ENCODE data around the gene PLEKHM1.
"Not testable (repeated sequence)": the region's sequence is repeated elsewhere in the genome, so short reads cannot be mapped to it uniquely, and the experiment has no call there.

The PLEKHM1 gene

DNA sequence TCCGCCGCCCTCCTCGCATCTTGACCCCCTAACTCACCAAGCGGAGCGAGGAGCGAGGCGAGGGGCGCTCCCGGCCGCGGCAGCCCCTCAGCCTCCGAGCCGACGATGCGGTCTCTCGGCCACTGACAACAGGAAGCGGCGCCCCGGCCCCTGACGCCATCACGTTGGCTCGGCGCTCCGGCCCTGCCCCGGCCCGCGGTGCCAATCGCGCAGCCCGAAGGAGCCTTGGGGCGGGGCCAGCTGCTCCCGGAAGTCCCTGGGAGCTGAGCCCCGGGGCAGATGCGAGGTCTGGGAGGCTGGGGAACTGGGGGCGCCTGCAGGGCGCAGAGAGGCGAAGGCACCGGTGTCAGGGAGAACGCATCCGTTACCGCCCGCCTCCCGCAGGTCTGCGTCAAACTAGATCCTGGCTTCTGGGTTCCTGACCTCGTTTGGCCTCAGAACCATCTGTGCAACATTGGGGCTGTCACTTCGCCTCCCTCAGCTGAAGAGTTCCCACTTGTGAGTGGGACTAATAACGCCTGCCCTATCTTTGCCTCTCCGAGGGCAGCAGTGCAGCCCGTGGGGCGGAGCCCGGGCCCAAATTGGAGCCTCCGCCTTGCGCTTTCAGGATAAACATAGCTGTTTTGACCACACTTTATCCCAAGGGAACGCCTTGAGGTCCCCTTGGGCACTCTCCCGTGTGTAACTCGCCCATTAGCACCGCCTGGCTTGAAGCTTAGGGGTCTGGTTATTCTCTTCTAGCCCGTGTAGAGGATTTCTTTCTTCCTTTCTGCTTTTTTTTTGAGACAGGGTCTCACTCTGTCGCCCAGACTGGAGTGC, at the start of gene PLEKHM1:
Gene PLEKHM1, minus strand, starts transcription at position 107 of the 819 bp plus-strand sequence. CDS start 8,237 bp downstream, outside the sequence.
- peak; percentile 85 for DNase-seq

DNA sequence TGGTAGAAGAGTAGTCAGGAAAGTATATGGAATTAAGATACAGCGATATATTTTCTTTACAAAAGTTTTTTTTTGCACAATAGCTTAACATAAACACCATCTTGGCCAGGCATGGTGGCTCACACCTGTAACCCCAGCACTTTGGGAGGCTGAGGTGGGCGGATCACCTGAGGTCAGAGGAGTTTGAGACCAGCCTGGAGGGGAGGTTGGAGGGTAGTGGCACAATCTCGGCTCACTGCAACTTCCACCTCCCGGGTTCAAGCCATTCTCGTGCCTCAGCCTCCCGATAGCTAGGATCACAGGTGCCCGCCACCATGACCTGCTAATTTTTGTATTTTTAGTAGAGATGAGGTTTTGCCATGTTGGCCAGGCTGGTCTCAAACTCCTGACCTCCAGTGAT, 47.6 kb upstream of the PLEKHM1 start:
- DNase-seq, result not testable (repeated sequence)

DNA sequence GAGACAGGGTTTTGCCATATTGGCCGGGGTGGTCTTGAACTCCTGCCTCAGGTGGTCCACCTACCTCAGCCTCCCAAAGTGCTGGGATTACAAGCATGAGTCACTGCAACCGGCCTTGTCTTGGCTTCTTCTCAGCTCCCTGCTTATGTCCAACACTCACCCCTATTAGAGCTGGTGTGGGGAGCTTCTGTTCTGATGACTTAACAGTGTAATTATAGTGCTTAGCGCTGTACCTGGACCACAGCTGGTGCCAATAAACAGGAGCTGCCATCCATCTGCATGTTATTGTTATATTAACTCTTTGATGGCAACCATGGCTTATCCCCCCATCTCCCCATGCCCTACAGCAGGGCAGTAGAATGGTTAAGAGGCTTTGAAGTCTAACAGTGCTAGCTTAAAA, 15.6 kb upstream of the PLEKHM1 start:
- not testable (repeated sequence) for DNase-seq

DNA sequence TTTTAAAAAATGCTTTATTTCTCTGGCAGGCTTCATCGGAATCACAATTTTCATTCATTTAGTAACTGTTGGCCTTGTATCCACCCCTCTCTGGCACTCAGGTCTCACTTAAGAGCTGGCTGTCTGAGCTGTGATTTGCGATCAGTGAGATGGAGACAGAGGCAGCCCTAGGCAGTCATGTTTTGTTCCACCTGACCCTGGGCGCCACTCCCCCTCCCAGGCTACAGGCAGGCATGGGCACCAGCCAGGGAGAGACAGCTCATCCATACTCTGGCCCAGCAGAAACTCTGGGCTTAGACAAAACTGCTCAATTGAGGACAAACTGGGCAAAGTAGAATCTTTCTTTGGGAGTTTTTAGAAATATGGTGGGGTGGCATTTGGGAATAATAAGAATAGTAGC, 14.7 kb upstream of the PLEKHM1 start:
- not testable (repeated sequence) for DNase-seq

DNA sequence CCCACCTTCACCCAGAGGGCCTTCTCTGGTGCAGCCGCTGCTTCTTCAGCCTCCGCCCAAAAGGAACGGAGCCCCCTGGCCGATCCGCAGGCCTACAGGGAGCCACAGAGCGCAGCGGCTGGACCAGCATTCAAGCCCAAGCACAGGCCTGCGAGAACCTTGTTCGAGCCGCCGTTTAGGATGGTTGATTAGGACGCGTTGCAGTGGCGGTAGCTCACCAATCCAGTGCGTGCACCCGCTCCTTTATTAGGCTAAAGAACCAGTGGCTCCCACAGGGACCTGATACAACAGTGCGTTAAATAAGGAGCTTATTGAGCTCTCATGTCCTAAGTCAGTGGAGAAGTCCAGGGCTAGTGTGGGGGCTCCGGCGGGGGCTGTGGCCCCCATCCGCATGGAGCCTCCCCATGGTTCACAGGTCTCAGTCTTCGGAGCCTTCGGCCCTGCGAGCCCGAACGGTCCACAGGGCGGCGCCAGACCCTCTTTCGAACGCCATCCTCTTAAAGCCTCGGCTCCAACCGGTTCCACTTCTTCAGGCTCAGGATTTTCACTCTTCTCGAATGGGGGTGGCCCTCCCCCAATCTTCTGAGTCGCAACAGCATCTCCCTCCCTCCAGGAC, 10.7 kb upstream of the PLEKHM1 start:
- DNase-seq, result not testable (repeated sequence)

DNA sequence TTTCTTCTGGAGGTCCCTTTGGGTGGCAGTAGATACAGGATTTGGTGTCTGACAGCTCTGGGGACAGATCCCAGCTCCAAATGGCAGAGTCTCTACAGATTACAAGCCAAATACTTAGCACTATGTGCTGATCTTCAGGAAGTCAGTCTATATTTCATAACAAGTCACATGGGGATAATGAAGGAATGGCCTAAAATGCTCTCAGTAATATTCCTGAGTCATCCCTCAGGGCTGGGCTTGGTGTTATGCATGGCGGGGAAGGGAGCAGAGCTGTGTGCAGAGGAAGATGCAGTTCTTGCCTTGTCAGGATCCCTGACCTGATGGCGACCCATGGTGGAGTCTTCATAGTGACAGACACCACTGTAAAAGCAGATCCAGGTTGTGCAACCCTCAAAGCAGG, 10.0 kb upstream of the PLEKHM1 start:
- peak; percentile 56 for DNase-seq

DNA sequence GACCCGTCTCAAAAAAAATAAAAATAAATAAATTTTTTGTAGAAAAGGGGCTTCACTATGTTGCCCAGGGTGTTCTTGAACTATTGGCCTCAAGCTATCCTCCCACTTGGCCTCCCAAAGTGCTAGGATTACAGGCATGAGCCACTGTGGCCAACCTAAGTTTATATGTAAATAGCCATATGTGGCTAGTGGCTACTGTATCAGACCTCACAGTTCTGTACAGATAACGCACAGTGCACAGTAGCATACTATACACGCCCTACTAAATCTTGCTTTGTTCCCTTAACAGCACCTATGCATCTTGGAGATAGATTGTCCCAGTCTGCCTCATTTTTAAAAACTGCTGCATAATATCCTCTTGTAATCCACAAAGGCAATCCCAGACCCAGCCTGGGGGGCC, 8.7 kb upstream of the PLEKHM1 start:
- DNase-seq, result not testable (repeated sequence)

DNA sequence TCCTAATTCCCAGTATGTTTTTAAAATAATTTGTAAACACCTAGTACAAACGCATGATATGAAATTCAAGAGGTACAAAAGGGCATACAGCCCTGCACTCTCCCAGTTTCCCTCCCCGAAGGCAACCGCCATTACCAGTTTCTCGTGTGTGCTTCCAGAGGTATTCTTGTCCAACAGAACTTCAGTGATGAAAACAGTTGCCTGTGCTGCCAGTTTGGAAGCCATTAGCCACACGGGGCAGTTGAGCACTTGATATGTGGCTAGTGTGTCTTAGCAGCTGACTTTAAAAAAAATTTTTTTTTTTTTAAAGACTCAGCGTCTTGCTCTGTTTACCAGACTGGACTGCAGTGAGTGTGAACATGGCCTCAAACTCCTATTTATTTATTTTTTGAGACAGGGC, 7.9 kb upstream of the PLEKHM1 start:
- not testable (repeated sequence) for DNase-seq

DNA sequence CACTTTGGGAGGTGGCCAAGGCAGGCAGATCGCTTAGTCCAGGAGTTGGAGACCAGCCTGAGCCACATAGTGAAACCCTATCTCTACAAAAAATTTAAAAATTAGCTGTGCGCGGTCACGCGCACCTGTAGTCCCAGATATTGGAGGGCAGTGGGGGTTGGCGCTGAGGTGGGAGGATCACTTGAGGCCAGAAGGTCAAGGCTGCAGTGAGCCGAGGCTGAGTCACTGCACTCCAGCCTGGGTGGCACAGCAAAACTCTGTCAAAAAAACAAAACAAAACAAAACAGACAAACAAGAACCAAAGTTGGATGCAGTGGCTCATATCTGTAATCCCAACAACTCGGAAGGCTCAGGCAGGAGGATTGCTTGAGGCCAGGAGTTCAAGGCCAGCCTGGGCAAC, 6.9 kb upstream of the PLEKHM1 start:
- not testable (repeated sequence) for DNase-seq

DNA sequence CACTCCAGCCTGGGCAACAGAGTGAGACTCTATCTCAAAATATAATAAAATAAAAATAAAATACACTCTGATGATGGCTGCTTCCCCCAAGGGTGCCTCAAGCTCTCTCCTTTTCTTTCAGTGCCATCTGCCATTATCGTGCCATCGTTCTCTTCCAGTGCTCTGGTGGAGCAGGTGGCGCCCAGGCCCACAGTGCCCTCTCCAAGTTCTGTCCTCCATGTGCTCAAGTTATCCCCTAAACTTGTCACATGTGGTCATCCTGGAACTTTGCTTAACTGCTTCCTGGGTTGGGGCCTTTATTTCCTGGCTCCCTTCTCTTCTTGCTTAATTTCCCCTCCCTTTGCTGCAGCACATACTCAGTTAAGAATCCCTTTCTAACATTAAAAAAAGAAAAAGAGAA, 6.0 kb upstream of the PLEKHM1 start:
- not testable (repeated sequence) for DNase-seq

DNA sequence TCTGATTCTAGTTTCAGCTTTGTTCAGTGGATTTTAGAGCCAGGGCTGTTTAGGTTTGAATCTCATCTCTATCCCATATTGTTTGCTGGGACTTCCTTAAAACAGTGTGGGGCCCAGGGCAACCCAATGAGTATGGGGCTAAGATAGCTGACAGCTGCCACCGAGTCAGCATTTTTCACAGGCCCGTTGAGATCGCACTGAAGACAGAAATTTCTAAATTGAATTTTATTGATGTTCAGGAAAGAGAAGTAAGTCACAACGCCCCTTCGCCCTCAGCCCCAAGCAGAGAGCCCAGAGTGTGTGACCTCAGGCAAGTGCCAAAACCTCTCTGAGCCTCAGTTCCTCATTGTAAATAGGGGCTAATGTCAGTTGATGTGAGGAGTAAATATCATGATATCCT, 4.0 kb upstream of the PLEKHM1 start:
- DNase-seq, result peak; percentile 11

DNA sequence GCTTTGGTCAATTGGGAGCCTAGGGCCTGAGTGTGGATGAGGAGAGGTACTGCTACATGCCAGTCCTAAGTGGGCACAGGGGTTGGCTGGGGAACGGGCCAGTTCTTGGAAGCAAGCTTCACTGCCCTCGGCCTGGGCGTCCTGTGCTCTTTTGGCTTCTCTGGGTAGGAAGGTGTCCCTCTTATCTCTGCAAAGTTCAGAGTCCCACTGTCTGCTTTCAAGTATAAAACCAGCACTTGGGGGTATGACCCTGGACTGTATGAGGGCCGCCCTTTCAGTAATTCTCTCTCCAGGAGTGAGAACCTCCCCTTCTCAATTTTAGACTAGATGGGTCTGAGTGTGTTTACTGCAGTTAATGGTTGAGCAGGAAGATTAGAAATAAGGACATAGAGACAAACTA, 1.6 kb upstream of the PLEKHM1 start:
- not testable (repeated sequence) for DNase-seq

DNA sequence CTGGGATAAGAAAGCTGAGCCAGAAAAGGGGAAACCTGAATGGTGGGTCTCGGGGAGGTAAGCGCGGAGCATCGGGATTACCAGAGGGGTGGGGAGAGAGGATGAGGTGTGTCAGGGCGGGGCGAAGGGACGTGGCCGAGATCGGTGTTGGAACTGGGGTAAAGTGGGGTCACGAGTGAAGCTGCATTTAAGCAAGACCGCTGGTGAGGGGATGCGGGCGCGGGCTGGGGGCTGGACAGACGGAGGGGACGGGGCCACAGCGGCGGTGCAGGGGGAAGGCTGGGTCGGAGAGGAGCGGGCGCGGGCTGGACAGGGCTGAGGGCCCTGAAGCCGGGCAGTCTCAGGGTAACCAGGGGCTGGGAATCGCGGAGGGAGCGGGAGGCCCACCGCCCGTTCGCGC, 323 bp downstream of the PLEKHM1 start:
- not testable (repeated sequence) for DNase-seq

DNA sequence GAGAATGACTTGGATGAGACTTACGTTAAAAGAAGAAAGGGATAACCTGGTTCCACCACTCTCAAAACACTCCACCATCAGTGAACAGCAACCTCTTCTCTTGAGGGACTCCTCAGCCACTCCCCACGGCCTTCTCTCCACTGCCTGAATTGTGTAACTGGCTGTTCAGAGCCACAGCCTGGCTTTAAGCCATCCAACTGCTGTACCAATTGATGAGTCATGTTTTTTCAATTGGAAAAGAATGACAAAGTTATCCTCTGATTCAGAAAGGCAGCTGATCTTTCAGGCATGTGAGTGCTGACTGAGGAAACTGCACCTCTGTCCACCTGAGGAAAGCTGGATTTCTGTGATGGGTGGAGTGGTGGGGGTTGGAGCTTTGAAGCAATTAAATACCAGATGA, 2.8 kb downstream of the PLEKHM1 start:
- peak; percentile 81 for DNase-seq

DNA sequence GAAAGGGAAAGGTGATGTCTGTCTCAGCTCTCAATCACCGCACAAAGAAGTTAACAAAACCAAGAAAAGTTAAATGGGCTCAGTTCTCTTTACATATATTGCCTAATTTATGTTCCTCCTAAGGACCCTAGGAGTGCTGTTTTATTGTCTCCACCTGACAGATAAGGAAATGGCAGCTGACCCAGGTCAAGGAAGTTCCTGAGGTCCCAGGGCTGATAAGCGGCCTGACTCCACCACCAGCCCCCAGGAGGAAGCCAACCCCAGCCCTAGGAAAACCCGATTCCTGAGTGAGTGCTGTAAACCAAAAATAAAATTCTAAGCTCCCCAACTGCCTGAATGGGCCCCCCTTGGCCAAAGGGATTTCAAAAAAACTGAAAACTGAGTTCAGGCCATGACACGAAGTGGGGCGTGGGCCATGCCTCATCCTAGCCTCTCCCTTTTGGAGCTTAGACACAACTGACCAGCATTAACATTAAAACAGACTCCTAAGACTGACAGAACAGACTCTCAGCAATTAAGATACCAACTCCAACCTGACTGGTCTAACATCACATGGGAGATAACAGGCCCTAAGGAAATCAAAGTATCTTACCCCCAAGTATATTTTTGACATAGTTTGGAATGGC, 6.8 kb downstream of the PLEKHM1 start:
- DNase-seq, result not testable (repeated sequence)

DNA sequence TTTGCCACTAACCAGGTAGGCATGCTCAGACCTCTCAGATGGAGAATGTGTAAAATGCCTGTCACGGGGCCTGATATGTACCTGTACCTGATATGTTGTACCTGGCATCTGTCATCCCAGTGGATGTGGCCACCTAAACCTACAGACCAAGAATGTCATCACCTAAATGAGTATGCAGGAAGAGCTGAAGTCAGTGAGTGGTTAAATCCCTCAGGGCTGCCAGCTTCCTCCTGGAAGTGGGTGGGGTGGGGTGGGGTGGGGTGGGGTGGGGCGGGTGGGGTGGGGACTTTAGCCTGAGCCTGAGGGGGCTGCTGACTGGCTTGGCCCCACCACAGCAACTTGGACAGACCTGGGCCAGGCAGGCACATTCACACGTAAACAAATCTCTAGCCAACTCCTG, 7.3 kb downstream of the PLEKHM1 start:
- DNase-seq, result not testable (repeated sequence)

DNA sequence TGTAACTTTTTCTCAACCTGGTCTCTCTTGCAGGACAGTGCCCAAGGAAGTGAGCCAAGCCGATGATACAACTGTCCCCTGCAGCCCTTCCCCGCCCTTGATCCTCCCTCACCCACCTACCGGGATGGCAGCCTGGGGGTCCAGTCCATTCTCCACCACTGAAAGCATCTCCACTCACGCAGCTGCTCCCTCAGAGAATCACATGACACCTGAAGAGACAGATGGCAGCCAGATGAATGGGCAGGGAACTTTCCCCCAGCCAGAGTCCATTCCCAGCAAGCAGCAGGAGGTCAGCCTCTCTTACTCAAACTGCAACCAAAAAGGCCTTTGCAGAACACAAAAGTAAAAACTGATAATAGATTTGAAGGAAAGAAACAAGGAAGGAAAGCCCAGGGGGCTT, 8.2 kb downstream of the PLEKHM1 start:
- DNase-seq, result not testable (repeated sequence)

DNA sequence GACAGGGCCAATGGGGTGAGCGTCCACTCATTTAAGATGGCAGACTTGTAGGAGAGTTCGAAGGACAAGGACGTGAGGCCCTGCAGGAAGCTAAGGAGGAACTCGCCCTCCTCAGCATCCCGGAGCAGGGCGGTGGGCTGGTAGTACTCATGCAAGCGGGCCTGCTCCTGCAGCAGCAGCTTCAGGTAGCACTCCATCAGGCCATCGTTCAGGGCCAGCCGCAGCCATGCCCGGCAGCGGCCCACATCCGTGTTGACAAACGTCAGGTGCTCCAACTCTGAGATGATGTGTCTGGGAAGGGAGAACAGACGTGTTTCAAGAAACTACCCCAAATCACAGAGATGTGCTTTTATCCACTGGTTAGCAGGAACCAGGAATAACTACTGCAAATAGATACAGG, 15.1 kb downstream of the PLEKHM1 start:
- DNase-seq, result not testable (repeated sequence)

DNA sequence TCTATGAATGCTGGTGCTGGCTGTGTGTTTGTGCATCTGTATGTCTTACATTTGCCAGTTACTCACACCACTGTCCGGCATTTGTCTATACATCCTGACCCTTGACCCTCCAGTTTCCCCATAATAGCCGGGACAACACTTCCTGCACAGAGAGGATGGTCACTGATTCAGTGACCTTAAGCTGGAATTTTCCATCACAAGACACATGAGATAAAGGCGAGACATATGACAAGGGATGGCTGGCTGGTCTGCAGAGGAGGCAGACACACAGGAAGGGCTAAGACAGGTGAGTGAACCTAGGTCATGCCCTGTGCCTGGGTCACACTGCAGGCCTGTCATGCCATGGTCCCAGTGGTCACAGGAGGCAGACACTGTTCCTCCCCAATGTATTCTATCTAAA, 18.3 kb downstream of the PLEKHM1 start:
- DNase-seq, result not testable (repeated sequence)

DNA sequence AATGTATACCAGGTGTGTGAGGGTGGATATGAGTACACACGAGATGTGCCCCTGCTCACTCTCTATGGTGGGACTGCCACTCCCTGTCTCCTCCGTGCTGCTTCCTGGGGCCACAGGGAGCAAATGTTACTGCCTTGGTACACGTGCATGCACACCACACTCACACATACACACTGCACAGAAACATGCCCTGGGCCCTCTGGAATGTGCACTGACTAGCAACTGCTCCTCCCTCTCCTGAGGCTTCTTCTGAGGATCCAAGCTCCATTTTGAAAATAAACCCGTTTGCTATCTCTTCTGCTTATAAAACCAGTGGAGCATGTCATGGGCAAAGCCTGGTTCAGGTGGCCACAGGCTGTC, 21.3 kb downstream of the PLEKHM1 start:
- DNase-seq, result not testable (repeated sequence)

DNA sequence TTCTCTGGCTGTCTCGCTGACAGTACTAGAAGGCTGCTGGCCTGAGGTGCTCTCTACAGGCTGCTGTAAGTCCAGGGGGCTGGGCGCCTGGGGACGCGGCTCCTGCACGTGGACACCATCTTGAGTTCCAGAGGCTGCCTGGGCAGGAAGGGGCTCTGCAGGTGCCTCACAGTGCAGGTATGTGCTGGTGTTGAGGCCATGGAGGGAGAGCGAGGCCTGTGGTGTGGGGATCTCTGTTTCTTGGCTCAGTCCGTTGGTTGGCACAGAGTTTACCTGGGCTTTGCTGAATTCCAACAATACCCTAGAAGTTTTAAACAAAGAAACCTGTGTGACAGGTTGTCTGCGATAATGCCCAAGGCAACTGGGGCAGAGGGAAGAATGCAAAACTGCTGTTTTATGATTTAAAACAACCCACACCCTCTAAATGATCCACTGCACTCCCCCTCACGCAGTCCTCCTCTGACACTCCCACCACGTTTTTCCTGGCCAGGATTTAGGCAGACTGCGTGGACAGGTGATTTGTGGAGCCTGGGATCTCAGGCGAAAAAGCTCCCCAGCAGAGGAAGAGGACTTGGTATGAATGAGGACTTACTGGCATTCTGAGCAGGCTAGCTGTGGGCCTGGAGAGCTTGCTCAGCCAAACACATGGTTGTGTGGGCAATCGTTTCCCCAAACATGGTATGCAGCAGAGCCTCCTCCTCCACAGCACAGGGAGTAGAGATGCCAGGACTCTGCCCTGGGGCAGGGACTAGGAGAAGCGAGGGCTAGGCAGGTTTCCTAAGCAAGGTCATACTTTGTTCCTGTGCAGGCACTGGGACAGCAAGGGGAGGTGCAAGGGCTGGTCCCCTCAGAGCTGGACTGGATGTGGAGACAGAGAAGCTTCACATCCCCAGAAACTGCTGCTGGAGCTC, 22.0 kb downstream of the PLEKHM1 start:
- DNase-seq, result not testable (repeated sequence)

DNA sequence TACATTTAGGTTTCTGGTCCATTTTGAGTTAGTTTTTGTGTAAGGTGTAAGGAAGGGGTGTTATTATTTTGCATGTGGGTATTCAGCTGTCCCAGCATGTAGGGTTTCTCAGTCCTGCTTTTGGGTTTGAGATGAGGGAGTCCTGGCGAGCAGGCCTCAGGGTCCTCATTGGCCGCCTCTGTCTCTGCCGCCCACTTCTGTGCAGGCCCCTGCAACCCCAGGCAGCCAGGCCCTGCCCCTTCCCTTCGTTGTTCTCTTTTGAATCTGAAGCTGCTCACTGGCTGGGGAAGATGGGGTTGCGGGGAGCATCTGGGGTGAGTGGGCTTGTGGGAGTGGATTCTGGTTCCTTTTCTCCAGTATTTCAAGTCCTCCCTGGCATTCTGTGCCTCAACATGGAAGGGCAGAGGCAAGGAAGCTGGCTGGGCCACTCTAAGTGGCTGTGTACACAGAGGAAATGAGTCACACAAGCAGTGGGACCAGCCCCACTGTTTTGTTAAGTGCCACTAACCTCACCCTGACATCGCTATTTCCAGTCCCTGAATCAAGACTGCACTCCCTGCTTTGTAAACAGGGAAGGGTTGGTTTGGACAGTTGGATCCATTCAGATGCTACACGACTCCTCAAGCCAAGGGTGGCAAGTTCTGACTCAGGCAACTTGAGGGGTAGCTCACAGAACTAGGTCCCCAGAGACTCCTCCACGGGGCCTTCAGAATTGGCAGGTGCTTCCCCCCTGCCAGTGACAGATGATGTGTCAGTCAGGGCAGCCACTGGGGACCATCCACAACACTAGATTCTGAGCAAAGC, 28.8 kb downstream of the PLEKHM1 start:
- DNase-seq, result peak; percentile 76
